ENCODE results near the gene KRT9. TPM values are rescaled to one million over a fixed set of nuclear protein-coding genes. Genes with fewer than 3 reads are reported as not detected.
"Not testable (repeated sequence)": the region's sequence is repeated elsewhere in the genome, so short reads cannot be mapped to it uniquely, and the experiment has no call there.

KRT9 gene
- total and polyA plus RNA-seq, 2 experiments from 2014 or later: not detected

- DNase-seq (ENCODE audit: low spot score): no peak
- Histone ChIP-seq H3K4me3 (no peak overlapping the region), H4K20me1 (ENCODE audit: insufficient read depth, poor library complexity, severe bottlenecking) (no peaks in the 10 kb centered on the region), H3K9me3 (ENCODE audit: low read depth) (no peaks in the 10 kb centered on the region), H3K4me2 (no peak overlapping the region), H3K79me2 (no peaks in the 10 kb centered on the region), H3K4me1 (ENCODE audit: insufficient read depth) (no peaks in the 10 kb centered on the region), H3K9me2 (replicated peaks; ENCODE audit: insufficient read depth) (no peaks in the 10 kb centered on the region), H3K27me3 (no peaks in the 10 kb centered on the region), H3K27ac (no peak overlapping the region), H3K36me3 (replicated peaks; ENCODE audit: insufficient read depth, low read depth) (no peaks in the 10 kb centered on the region), H2AFZ (no peak overlapping the region)
- 93% methylated on average over 25 of the region's 25 CpGs for WGBS (ENCODE audit: low lambda C conversion rate, missing lambda C conversion rate)
- TF ChIP-seq EZH2phosphoT487 (IDR thresholded peaks at IDR 0.05; ENCODE audit: low read depth, severe bottlenecking, unreplicated experiment) (no peak), EZH2 (IDR thresholded peaks at IDR 0.05; ENCODE audit: borderline replicate concordance) (no peak), CTCF (IDR thresholded peaks at IDR 0.05; ENCODE audit: poor library complexity) (no peak)
Measured at GRCh38 chr17:41610965-41611640, 39.2 kb upstream of the KRT9 start.

DNA sequence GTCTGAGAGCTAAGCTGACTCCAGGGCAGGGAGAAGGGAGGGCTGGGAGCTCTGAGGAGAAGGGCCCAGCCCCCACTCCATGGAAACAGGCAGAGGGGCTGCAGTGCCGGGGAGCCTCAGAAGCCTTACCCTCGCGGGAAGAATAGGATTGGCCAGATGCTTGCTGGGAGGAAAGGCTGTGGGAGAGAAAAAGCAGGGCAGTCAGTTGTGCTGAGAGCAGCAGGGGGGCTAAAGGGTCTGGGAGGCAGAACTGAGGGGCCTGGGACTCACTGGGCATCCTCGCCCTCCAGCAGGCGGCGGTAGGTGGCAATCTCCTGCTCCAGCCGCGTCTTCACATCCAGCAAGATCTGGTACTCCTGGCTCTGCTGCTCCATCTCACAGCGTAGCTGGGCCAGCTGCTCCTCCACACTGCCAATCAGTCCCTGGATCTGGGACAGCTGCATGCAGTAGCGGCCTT is 38.2 kb upstream of the KRT9 start:
- not testable (repeated sequence) for H3K36me3 ChIP-seq (replicated peaks; ENCODE audit: insufficient read depth, low read depth); H3K4me2 ChIP-seq; H3K9me3 ChIP-seq (ENCODE audit: low read depth); H3K27me3 ChIP-seq; H3K4me3 ChIP-seq; H3K79me2 ChIP-seq; H4K20me1 ChIP-seq (ENCODE audit: insufficient read depth, poor library complexity, severe bottlenecking); H2AFZ ChIP-seq; H3K4me1 ChIP-seq (ENCODE audit: insufficient read depth); DNase-seq (ENCODE audit: low spot score); H3K27ac ChIP-seq; H3K9me2 ChIP-seq (replicated peaks; ENCODE audit: insufficient read depth)
- WGBS (ENCODE audit: low lambda C conversion rate, missing lambda C conversion rate): 25% methylated on average over 10 of the region's 10 CpGs
- TF ChIP-seq CTCF (IDR thresholded peaks at IDR 0.05; ENCODE audit: poor library complexity): peak; percentile 32

DNA sequence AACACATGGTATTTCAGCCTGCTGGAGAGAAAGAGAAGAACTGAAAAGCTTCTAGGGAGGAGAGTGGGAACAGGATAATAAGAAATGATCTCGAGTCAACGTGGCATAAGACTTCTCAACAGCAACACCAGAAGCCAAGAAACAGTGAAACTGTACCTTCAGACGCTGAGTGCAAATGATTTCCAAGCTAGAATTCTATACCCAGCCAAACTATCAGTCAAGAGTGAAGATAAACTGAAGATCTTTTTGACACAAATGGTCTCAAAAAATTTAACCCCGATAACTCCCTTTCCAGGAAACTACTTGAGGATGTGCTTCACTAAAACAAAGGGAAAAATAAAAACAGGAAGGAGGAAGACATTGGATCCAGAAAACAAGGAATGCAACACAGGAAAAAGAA is 35.1 kb upstream of the KRT9 start:
- not testable (repeated sequence) for H3K36me3 ChIP-seq (replicated peaks; ENCODE audit: insufficient read depth, low read depth); H3K79me2 ChIP-seq; H3K4me3 ChIP-seq; H4K20me1 ChIP-seq (ENCODE audit: insufficient read depth, poor library complexity, severe bottlenecking); H3K9me3 ChIP-seq (ENCODE audit: low read depth); DNase-seq (ENCODE audit: low spot score); H3K4me2 ChIP-seq; H3K9me2 ChIP-seq (replicated peaks; ENCODE audit: insufficient read depth); H2AFZ ChIP-seq; H3K27me3 ChIP-seq; H3K27ac ChIP-seq
- peaks cover 10% of the 10 kb centered on the region for H3K4me1 ChIP-seq (ENCODE audit: insufficient read depth)
- WGBS (ENCODE audit: low lambda C conversion rate, missing lambda C conversion rate): 76% methylated on average over 4 of the region's 4 CpGs

DNA sequence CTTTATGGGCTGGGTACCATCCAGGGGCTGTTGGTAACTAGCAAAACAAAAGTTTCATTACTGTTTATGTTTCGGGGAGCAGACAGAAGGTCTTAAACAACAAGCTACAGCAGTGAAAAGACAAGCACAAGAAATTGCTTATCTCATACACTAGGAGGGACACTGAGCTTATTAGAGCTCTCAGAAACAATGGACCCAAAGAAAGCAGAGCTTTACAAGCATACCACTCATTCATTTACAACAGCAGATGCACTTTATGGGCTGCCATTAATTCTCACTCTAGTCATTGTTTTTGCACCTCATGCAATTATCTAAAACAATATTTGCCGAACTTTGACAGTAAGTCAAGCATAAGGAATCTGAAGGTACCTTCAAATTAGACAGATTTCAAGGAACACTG is 30.7 kb upstream of the KRT9 start:
- Histone ChIP-seq H3K4me3 (no peak overlapping the region), H3K4me2 (peak overlapping the region; percentile 36), H3K27ac (peak overlapping the region; percentile 11), H2AFZ (no peak overlapping the region), H3K4me1 (ENCODE audit: insufficient read depth) (peaks cover 10% of the 10 kb centered on the region), H3K79me2 (no peaks in the 10 kb centered on the region), H3K9me2 (replicated peaks; ENCODE audit: insufficient read depth) (no peaks in the 10 kb centered on the region), H3K27me3 (no peaks in the 10 kb centered on the region), H3K36me3 (replicated peaks; ENCODE audit: insufficient read depth, low read depth) (no peaks in the 10 kb centered on the region), H3K9me3 (ENCODE audit: low read depth) (no peaks in the 10 kb centered on the region), H4K20me1 (ENCODE audit: insufficient read depth, poor library complexity, severe bottlenecking) (no peaks in the 10 kb centered on the region)
- TF ChIP-seq EZH2 (IDR thresholded peaks at IDR 0.05; ENCODE audit: borderline replicate concordance) (no peak), EZH2phosphoT487 (IDR thresholded peaks at IDR 0.05; ENCODE audit: low read depth, severe bottlenecking, unreplicated experiment) (no peak), CTCF (IDR thresholded peaks at IDR 0.05; ENCODE audit: poor library complexity) (no peak)
- no peak for DNase-seq (ENCODE audit: low spot score)
- 46% methylated on average over 2 of the region's 2 CpGs for WGBS (ENCODE audit: low lambda C conversion rate, missing lambda C conversion rate)

Data from hepatocyte (in vitro differentiated cells).